Small intestine (tissue), 7 donors: ENCODE data around the gene CNOT6L. TPM values are rescaled to one million over a fixed set of nuclear protein-coding genes. Genes with fewer than 3 reads are reported as not detected.

ENCODE experiments used
- DNase-seq, 2 donors: peaks; one replicate each; pipeline versions ENCODE4 v3.0.0 to v3.0.0-alpha.2; 2013
- FAIRE-seq: peaks from 2 replicates; lab custom pipeline; 2012; peaks lifted over from hg19 to GRCh38; lab: Jason Lieb, UNC
- H3K27ac ChIP-seq, 3 donors: one replicate each; pipeline ENCODE4 v1.5.1; 2013; ENCODE audit warnings: low read length in 2 of 3, mild to moderate bottlenecking in 2 of 3, control low read depth in 1 of 3, inconsistent platforms in 1 of 3, low read depth in 1 of 3, moderate library complexity in 1 of 3
- H3K27me3 ChIP-seq, 3 donors: one replicate each; pipeline ENCODE4 v1.6.1; 2013; ENCODE audit warnings: low read length in 3 of 3, inconsistent platforms in 1 of 3; ENCODE audit not compliant: control insufficient read depth in 3 of 3, insufficient read depth in 3 of 3
- H3K36me3 ChIP-seq, 3 donors: one replicate each; pipeline ENCODE4 v1.6.1; 2013; ENCODE audit warnings: low read length in 3 of 3, inconsistent platforms in 1 of 3, low read depth in 1 of 3, mild to moderate bottlenecking in 1 of 3, moderate library complexity in 1 of 3; ENCODE audit not compliant: control insufficient read depth in 3 of 3, insufficient read depth in 2 of 3
- H3K4me1 ChIP-seq, 3 donors: one replicate each; pipeline ENCODE4 v1.6.1; 2013; ENCODE audit warnings: low read length in 2 of 3, inconsistent platforms in 1 of 3, low read depth in 1 of 3, mild to moderate bottlenecking in 1 of 3, moderate library complexity in 1 of 3; ENCODE audit not compliant: control insufficient read depth in 3 of 3, insufficient read depth in 2 of 3
- H3K4me3 ChIP-seq, 3 donors: one replicate each; pipeline ENCODE4 v1.5.1; 2013; ENCODE audit warnings: low read length in 3 of 3, control low read depth in 1 of 3, inconsistent platforms in 1 of 3, low read depth in 1 of 3, mild to moderate bottlenecking in 1 of 3, moderate library complexity in 1 of 3
- H3K9me3 ChIP-seq, 2 donors: one replicate each; pipeline ENCODE4 v1.6.1; 2013; ENCODE audit warnings: low read depth in 1 of 2, low read length in 1 of 2; ENCODE audit not compliant: control insufficient read depth in 2 of 2, insufficient read depth in 1 of 2
- WGBS, 3 donors: extraction: QIAGEN DNeasy Blood & Tissue Kit; methylation state at CpG; one replicate each; pipeline ENCODE4 v1.1.7; 2013; 5-methylcytosine and 5-hydroxymethylcytosine counted together
- polyA plus RNA-seq, 4 donors: library from polyadenylated mRNA; stranded (reverse) in 3 of 4; unstranded in 1 of 4; fragments of 200-250 nt in 3 of 4; fragments of 120-200 nt in 1 of 4; gene quantifications; one replicate each; pipeline versions ENCODE4 v1.2.1 to v1.2.3, GENCODE V29; 2013
- donor health status: healthy with polysubstance abuse.
- donor health status: control.
- donor health status: control.
- donor health status: Bipolar disorder and iron deficiency.
- donor health status: healthy.

CNOT6L gene
- polyA plus RNA-seq, 4 donors: 5.9 to 31.0 (median 7.5) TPM

DNA sequence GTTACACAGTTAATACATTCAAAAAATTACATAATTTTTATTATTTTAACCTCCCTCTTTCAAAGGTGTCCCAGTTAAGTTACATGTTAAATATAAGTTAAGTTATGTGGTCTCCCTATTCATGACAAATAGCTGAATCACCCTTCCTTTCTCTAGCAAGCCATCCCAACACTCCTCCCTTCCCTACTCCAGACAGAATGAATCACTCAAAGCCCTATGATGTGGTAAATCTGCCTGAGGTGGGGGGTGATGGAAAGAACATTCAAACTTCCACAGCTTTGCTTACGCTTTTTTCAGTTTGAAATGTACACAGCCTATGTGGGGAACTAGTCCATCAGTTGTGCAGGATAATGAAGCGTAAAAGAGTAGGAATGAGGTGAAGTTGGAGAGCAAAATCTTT is 123.4 kb downstream of the CNOT6L start:
- no peak for FAIRE-seq
- 94 to 96% (median 94%) methylated on average over 2 of the region's 2 CpGs for WGBS, 3 donors
- DNase-seq: no peak
- no peak overlapping the region for H3K27ac ChIP-seq
- H3K4me3 ChIP-seq: no peak overlapping the region
- H3K27me3 ChIP-seq: no peaks in the 10 kb centered on the region
- H3K36me3 ChIP-seq: no peaks in the 10 kb centered on the region
- H3K4me1 ChIP-seq: peaks cover 0 to 15% (median 0%) of the 10 kb centered on the region in 3 donors
- no peaks in the 10 kb centered on the region for H3K9me3 ChIP-seq

DNA sequence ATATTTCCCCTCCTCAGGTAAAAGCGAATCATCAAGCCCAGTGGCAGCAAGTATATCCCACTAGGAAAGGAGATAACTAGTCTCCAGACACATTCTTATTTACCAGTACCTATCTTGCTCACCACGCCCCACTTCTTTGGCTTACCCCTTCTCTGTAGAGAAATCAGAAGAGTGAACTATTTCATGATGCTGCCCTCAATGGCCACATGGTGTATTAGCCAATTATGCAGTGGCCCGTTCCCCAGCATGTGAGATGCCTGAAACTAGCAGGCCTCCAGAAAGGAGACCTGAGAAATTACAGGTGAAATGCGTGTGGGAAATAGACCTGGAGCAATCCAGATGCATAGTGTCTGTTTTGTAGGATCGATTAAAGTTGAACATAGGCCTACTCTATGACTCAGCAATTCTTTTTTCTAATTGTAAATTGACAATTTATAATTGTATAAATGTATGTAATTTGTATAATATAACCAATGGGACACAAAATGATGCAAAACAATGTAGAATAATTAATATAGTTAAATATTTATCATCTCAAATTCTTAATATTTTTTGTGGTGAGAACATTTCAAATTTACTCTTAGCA is 126.2 kb downstream of the CNOT6L start:
- Histone ChIP-seq H3K27ac (no peak overlapping the region), H3K36me3 (no peaks in the 10 kb centered on the region), H3K4me3 (no peak overlapping the region), H3K4me1 (peaks cover 0 to 5% (median 0%) of the 10 kb centered on the region in 3 donors), H3K9me3 (no peaks in the 10 kb centered on the region), H3K27me3 (no peaks in the 10 kb centered on the region)
- 94 to 97% (median 96%) methylated on average over 5 of the region's 5 CpGs for WGBS, 3 donors
- DNase-seq: no peak
- peak; percentile 79 for FAIRE-seq

DNA sequence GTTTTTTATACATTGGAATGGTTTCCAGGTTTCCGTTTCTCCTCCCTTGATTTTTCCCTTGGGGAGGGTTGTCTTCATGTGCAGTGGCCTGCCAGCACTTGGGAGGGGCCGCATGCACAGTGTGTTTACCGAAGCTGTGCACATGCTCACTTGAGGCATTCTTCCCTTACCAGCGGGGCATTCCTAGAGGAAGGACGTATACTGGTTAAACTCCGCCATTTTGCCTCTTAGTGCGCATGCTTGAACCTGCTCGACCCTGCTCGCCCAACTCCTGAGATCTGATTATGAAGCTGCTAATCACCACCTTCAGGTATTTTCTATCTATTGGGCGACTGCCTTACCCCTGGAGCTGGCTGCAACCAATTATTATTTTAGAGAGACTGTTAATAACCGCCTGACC is 137.4 kb downstream of the CNOT6L start:
- Histone ChIP-seq H3K36me3 (no peaks in the 10 kb centered on the region), H3K9me3 (no peaks in the 10 kb centered on the region), H3K27me3 (peaks cover 0 to 6% (median 0%) of the 10 kb centered on the region in 3 donors), H3K4me1 (no peaks in the 10 kb centered on the region), H3K27ac (no peak overlapping the region), H3K4me3 (no peak overlapping the region)
- no peak for DNase-seq
- no peak for FAIRE-seq
- WGBS, 3 donors: 93 to 96% (median 95%) methylated on average over 11 of the region's 11 CpGs

DNA sequence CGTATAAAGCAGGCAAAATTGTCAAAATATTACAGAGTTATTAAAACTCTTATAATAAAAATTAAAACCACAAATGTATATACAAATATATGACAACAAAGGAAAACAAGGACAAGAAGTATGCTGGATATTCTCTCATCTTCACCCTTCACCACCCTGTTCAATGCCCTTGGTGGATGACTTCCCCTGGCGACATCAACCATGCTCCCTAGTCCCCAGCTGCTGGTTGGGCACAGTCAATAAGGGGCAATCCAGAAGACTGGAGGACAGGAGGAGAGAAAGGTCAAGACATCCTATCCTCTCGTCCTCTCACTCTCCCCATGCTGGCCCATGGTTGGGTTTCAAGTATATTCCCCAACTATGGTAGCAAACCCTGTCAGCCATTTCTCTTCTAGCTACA is 142.3 kb downstream of the CNOT6L start:
- FAIRE-seq (no peak), DNase-seq (no peak)
- Histone ChIP-seq H3K9me3 (no peaks in the 10 kb centered on the region), H3K4me1 (no peaks in the 10 kb centered on the region), H3K4me3 (no peak overlapping the region), H3K36me3 (no peaks in the 10 kb centered on the region), H3K27me3 (peaks cover 0 to 2% (median 0%) of the 10 kb centered on the region in 3 donors), H3K27ac (no peak overlapping the region)
- WGBS, 3 donors: 85 to 95% (median 86%) methylated on average over 3 of the region's 3 CpGs

DNA sequence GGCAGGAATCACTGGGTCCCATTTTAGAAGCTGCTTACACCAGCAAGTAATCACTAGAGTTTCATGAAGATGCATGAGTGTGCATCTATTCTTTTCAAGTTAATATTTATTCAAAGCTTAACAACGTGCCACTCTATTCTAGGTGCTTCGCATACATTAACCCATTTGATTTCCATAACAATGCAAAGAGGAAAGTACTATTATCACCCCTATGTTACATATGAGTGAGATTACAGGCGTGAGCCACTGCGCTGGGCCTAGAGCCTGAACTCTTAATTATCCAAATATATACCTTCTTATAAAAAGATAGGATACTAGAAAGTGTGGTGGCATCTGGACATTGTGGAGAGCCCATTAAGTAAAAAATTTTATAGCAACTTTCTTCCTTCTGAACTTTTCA is 148.1 kb downstream of the CNOT6L start:
- Histone ChIP-seq H3K9me3 (no peaks in the 10 kb centered on the region), H3K27me3 (no peaks in the 10 kb centered on the region), H3K4me3 (no peak overlapping the region), H3K4me1 (peaks cover 0 to 12% (median 0%) of the 10 kb centered on the region in 3 donors), H3K27ac (no peak overlapping the region), H3K36me3 (no peaks in the 10 kb centered on the region)
- WGBS, 3 donors: 90 to 94% (median 94%) methylated on average over 4 of the region's 4 CpGs
- DNase-seq (no peak), FAIRE-seq (no peak)

DNA sequence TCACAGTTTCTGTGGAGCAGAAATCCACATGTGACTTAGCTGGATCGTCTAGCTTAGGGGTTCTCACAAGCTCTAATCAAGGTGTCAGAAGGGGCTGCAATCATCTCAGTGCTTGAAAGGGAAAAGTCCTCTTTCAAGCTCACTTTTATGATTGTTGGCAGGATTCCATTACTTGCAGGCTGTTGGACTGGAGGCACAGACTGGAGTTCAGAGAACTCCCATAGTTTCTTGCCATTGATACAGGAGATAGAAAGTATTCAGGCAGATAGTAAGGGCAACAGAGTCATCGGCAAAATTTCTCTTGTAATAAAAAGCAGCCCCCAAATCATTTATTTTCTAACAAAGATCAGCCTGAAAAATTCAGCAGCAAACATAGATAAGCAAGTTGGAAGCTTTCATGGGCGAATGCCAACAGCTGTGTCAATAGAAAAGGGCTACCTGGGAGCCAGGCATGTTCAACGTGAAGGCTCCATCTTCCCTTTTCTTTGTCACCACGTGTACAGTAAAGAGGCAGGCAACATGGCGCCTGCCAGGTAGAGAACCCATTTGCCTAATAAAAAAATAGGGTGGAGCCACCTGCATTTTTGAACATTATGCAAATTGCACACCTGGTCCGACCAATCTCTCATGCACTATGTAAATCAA is 149.1 kb downstream of the CNOT6L start:
- DNase-seq: peak; percentile 80 to 88

DNA sequence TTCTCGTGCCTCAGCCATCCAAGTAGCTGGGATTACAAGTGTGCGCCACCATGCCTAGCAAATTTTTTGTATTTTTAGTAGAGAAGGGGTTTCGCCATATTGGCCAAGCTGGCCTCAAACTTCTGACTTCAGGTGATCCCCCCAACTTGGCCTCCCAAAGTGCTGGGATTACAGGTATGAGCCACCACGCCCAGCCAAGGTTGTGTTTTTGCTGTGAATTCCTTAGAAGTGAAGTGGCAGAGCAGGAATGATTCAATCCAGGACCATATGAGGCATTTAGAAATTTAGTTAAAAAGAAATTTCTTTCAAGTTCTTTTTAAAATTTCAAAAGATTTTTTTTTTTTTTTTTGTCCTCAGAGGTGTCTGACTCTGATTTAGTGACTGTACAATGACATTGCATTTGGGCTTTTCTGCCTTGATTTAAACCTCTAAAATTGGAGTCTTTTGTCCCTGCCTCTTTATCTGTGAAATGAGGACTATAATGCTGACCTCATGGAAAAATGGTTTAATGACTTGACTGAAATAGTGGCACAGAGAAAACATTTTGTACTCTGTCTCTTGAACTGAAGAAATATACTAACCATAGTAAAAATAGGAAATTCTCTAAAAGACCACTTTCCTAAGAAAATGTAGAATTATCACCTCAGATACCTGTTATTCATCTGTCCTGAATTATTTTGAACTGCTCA is 153.6 kb downstream of the CNOT6L start:
- H3K27ac ChIP-seq: no peak overlapping the region
- 88 to 96% (median 89%) methylated on average over 4 of the region's 4 CpGs for WGBS, 3 donors
- DNase-seq (no peak), FAIRE-seq (no peak)
- peaks cover 0 to 13% (median 0%) of the 10 kb centered on the region in 3 donors for H3K4me1 ChIP-seq
- no peaks in the 10 kb centered on the region for H3K36me3 ChIP-seq
- H3K4me3 ChIP-seq: no peak overlapping the region
- no peaks in the 10 kb centered on the region for H3K27me3 ChIP-seq
- H3K9me3 ChIP-seq: no peaks in the 10 kb centered on the region

More for the DNA sequence above, 149.1 kb downstream of the CNOT6L start:
- H3K36me3 ChIP-seq: no peaks in the 10 kb centered on the region
- H3K4me1 ChIP-seq: peaks cover 0 to 12% (median 0%) of the 10 kb centered on the region in 3 donors
- no peak overlapping the region for H3K4me3 ChIP-seq
- H3K9me3 ChIP-seq: no peaks in the 10 kb centered on the region
- H3K27me3 ChIP-seq: no peaks in the 10 kb centered on the region
- FAIRE-seq: no peak
- H3K27ac ChIP-seq: peak overlapping the region in 1 of 3 donors; percentile 11
- 25 to 67% (median 40%) methylated on average over 7 of the region's 7 CpGs for WGBS, 3 donors
